Retinal pigment epithelial cell (primary cell): Measurements from ENCODE around the gene CRIP3.

ENCODE experiments used
- DNase-seq: peaks from one replicate; pipeline ENCODE4 v3.0.0-alpha.2; 2010; ENCODE audit warnings: low read depth
- H3K4me3 ChIP-seq: 2 replicates; pipeline ENCODE4 v1.5.1; 2011; ENCODE audit warnings: mild to moderate bottlenecking, low read length, control low read depth, moderate library complexity
- CTCF ChIP-seq: conservative IDR thresholded peaks from 2 replicates; pipeline ENCODE4 v1.5.1; 2011; ENCODE audit warnings: low read depth, low read length, control low read depth, inconsistent platforms

Gene CRIP3

GRCh38 chr6:43260791-43261190 is 47.8 kb downstream of the CRIP3 start:
- TF ChIP-seq CTCF: no peak
- H3K4me3 ChIP-seq: no peak overlapping the region
- no peak for DNase-seq

DNA sequence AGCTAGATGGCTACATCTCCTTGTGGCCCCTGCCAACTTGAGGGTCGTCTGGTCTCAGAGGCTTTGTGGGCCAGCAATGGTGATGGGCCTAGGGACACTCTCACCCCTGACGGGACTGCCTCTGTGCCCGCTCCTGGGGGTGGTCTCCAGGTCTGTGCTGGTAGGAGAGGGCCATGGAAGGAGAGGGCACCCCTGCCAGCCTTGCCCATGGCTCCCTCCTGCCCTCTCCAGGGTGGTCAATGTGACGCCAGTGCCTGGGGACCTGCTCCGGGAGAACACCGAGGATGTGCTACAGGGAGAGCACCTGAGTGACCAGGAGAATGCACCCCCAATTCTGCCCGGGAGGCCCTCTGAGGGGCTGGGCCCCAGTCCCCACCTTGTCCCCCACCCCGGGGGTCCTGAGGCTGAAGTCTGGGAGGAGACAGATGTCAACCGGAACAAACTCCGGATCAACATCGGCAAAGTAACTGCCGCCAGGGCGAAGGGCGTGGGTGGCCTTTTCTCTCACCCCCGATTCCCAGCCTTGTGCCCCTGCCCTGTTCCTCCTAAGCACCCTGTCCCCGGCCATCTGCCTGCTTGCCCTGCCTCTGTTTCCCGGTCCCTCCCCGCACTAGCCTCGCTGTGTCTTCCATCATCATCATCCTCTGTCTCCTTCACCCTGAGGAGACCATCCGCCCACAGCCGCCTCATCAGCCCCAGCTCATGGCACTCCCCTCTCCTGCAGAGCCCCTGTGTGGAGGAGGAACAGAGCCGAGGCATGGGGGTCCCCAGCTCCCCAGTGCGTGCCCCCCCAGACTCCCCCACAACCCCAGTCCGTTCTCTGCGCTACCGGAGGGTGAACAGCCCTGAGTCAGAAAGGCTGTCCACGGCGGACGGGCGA is 49.6 kb downstream of the CRIP3 start:
- no peak overlapping the region for H3K4me3 ChIP-seq
- no peak for TF ChIP-seq CTCF
- no peak for DNase-seq

DNA sequence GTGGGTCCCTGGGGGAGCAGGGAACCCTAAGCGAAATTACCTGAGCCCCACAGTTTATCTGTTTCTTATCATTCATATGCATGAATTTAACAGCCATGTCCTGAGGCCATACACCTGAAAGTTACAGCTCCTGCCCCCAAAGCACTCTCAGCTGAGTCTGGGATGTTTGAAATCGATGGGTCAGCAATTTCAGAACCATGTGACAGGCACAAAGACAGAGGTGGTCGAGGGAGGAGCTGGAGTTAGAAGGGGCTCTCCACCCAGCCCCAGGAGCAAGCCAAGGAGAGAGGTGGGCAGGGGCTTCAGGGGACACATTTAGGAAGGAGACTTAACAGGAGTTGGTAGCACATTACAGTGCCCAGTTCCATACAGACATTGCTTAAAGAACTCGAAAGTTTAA is 50.4 kb downstream of the CRIP3 start:
- TF ChIP-seq CTCF: no peak
- H3K4me3 ChIP-seq: no peak overlapping the region
- DNase-seq: no peak

- DNase-seq: no peak
- H3K4me3 ChIP-seq: no peak overlapping the region
- no peak for TF ChIP-seq CTCF
Measured at GRCh38 chr6:43257367-43258145, 51.1 kb downstream of the CRIP3 start.

DNA sequence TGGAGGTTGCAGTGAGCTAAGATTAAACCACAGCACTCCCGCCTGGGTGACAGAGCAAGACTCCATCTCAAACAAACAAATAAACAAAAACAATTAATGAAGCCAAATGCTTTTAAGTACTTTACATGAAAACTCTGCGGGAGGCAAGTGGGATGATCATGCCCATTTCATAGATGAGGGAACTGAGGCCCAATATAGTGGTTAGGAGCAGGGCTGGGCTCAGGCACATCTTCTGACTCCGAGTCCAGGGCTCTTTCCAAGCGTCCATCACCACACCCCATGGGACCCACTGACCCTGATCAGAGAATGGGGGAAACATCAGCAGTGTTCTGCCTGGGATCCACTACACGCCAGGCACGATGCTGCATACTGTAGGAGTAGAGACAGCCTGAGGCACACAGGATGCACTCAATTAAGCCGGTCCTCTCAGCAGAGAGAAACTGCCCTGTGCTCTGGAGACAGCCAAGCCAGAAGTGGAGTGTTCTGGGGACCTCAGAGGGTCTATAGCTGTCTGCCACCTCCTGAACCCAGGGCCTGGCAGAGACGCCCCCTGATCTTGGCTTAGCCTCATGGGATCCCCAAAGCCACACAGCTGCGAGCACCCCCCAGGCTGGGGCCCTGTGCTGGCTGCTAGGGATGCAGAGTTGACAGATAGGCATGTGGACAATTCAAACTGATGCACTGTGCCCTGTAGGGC is 51.8 kb downstream of the CRIP3 start:
- no peak overlapping the region for H3K4me3 ChIP-seq
- TF ChIP-seq CTCF: no peak
- DNase-seq: no peak
